Limb (tissue), 2 donors: ENCODE data around the gene CENPU.

Experiments used
- DNase-seq, 2 donors: peaks; one replicate each; pipeline ENCODE4 v3.0.0-alpha.2; 2016; ENCODE audit errors: extremely low spot score in 2 of 2

CENPU gene

DNA sequence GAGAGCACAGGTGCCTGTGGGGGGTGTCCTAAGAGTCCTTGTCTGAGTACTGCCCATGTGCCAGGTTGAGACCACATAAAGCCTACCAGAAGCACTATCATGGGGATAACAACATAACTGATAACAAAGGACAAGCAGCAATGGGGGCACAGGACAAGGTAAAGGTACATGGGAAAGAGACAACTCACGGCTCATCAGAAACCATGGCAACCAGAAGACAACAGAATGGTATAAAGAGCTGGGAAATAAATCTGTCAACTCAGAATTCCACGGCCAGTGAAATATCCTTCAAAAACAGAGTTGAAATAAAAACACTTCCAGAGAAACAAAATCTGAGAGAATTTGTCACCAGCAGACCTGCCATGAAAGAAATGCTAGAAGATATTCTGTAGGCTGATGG lies 20.0 kb downstream of the CENPU start:
- DNase-seq: no peak

DNA sequence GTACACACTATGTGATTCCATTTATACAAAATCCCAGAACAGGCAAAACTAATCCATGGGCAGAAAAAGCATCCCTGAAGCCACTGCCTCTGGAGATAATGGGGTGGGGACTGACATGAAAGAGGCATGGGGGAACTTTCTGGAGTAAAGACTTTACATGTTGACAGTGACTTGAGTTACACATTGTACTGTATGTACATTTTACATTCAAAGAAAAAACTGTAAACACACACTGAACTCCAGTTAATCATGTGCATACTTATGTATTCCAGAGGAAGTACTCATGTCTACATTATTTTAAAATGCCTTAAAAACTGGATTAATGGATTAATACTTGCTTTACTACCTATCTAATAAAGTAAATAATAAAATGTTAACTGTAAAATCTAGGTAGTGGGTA lies 21.6 kb downstream of the CENPU start:
- no peak for DNase-seq

- no peak for DNase-seq
These were observed 27.4 kb downstream of the CENPU start for GRCh38 chr4:184706453-184706852.

DNA sequence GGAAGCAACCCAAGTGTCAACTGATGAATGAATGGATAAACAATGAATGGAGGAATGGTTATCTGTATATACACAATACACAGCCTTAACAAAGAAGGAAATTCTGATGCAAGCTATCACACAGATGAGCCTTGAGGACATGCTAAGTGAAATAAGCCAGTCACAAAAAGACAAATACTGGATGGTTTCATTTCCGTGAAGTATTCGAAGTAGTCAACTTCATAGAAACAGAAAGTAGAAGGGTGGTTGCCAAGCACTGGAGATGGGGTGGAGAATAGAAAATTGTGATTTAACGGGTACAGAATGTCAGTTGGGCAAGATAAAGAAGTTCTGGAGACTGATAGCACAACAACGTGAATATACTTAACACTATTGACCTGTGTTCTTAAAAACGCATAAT lies 28.2 kb downstream of the CENPU start:
- no peak for DNase-seq

GRCh38 chr4:184702114-184702513 lies 31.8 kb downstream of the CENPU start:
- no peak for DNase-seq

- no peak for DNase-seq
These were observed 34.0 kb downstream of the CENPU start for GRCh38 chr4:184699941-184700340.

DNA sequence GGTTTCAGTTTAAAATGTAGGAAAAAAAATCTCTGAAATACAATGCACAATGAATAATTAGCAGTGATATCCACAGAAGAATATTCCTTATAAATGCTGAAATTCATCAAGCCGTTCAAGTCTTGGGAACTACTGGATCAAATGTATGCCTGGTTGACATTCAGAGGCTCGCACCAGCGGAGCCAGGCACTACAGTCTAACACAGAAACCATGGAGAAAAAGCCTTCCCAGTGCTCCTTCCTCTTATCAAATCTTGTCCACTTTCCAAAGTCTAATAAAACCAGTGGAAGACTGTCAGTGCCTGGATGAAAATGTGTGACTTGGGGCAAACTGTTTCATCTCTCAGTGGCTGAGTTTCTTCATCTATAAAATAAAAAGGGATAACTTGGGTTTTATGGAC lies 35.9 kb downstream of the CENPU start:
- no peak for DNase-seq

- DNase-seq: no peak
These were observed 38.6 kb downstream of the CENPU start for GRCh38 chr4:184695178-184695896.

GRCh38 chr4:184694412-184694956 lies 39.4 kb downstream of the CENPU start:
- DNase-seq: no peak

- no peak for DNase-seq
These were observed 40.8 kb downstream of the CENPU start for GRCh38 chr4:184693056-184693455.

DNA sequence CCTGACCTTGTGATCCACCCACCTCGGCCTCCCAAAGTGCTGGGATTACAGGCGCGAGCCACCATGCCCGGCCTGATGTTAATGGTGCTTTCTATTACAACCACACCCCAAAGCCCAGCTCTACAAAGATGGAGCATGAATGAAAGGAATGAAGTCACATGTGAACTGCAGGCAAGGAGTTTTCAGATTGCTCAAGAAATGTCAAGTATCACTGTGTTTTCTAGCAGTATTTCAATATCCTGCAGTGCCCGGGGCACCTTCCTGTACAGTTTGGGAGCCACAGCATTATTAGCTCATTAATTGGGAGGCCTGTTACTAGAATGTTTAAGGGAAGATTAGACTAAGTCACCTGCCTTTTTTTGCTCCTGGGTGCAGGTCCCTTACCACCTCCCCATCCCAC lies 44.2 kb downstream of the CENPU start:
- DNase-seq: no peak

DNA sequence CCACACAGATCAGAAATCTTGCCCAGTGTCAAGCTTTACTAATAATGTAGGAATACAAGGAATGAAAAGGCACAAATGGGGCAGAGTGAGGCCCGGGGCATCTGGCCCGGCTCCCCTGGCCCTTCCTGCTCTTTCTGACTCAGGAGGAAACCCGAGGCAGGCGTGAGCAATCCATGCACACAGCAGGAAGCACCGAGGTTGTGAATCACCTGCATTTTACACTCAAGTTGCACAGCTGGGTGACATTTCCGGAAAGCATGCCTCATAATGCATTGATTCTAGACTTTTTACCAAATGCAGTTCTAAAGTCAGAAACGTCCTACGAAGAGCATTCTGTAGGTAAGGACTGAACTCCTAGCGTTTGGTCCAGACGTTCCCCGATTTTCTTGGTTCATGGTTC lies 45.4 kb downstream of the CENPU start:
- no peak for DNase-seq

DNA sequence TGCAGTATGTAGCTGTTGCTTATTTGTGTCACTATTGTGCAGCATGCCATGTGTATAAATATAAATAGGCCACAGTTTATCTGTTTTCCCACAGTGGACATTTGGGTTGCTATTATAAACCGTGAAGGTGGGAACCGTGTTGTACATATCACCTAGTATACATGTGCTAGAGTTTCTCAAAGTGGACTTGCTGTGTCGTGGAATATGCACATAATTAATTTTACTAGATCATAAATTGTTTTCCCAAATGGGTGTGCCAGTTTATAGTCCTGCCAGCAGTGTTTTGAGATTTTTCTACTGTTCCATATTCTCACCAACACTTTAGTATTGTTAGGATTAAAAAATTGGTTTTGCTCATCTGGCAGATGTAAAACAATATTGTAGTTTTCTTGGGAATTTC lies 45.9 kb downstream of the CENPU start:
- no peak for DNase-seq

DNA sequence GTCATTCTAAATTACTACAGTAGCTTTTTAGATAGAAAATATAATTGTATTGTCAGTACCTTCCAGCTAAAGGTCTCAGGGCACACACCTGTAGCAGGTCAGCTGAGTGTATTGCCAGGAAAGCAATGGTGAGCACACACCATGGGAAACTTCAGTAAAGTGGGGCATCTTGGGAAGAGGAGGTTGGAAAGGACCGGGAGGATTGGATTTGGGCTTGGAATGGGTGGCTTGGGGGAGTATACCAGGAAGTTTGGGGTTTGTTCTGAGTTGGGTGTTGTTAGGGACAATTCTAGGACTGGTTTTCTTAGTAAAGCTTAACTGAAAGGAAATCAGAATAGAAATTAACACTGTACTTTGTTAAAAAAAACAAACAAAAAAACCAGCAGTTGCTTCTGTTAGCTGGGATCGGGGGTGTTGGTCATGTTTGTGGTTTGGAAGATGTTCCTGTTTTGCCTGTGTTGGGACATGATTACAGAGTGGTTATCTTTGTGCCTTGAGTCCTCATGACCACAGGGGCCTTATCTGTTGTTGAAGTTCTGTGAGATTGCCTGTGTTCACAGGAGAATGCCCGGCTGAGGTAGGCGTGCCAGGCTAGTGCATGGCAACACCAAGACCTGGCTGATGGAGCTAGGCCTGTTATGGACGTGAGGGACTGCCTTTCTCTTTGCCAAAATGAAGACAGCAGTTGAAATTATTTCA lies 49.3 kb downstream of the CENPU start:
- no peak for DNase-seq

- no peak for DNase-seq
These were observed 52.0 kb downstream of the CENPU start for GRCh38 chr4:184681916-184682315.

DNA sequence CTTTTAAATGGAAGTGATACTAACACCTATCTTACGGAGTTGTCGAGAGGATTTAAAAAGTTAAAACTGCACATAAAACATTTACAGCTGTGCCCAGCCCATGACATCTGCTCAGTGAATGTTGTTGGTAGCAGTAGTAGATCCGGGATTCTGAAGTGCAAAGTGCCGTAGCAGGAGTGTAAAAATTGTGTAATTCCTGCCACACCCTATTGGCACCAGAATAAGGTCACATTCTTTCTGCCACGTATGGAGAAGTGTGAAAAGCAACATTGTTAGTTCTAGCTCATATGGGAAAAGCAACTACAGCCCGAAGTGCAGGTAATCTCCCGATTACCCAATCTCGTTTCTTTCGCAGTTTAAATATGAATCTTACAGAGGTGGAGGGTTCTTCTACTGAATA lies 53.2 kb downstream of the CENPU start:
- DNase-seq: peak in 1 of 2 donors; percentile 20

DNA sequence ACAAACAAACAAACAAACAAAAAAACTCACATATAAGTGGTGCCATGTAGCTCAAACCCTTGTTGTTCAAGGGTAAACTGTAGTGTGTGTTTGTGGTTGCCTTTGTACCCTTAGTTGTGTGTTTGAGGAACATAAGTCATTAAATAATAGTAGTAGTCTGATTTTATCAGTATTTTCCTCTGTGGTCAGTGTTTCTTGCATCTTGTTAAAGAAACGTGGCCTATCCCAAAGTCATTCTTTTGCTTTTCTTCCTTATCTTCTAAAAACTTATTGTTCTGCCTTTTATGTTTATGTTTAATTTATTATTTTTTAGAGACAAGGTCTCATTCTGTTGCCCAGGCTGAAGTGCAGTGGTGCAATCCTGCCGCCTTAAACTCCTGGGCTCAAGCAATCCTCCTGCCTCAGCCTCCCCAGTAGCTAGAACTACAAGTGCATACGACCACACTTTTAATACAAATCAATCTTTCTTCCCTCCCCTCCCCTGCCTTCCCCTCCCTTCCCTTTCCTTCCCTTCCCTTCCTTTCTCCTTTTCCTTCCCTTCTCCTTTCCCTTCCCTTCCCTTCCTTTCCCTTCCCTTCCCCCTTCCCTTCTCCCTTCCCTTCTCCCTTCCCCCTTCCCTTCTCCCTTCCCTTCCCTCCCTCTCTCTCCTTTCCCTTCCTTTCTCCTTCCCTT lies 57.9 kb downstream of the CENPU start:
- no peak for DNase-seq

- no peak for DNase-seq
These were observed 58.9 kb downstream of the CENPU start for GRCh38 chr4:184675018-184675417.

DNA sequence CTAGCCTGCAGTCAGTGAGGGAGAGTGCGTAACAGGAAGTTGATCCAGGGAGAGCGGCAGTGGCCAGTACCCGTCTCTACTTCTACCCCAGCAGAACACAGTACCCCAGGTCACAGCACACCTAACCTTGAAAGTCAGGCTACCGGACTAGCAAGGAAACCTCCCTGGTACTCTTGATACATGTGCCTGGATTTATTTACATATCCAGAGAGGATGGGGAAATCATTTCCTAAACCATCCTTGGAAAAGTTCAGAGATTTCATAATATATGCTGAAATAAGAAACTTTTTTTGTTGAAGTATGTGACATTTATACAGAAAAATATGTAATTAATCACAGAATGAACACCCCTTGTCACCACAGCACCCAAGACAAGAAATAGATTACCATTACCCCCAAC lies 59.9 kb downstream of the CENPU start:
- no peak for DNase-seq

- no peak for DNase-seq
These were observed 61.2 kb downstream of the CENPU start for GRCh38 chr4:184672741-184673140.

DNA sequence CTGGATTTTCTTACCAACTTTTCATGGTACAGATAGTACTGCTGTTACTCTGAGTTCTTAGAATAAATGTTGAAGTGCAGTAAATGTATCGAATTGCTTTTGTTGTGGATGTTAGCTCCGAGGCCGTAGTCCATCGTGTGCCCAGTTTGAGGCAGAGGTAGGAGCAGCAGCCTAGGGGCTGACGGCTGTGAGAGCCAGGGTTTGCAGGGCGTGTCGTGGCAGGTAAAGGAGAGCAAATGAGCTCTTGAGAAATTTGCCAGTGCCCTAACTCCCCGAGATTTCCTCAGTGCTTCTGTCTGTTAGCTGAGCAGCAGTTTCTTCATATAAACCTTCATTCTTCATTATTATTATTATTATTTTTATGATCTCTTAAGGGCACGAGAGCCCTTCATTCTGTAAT lies 62.8 kb downstream of the CENPU start:
- DNase-seq: no peak

- no peak for DNase-seq
These were observed 64.6 kb downstream of the CENPU start for GRCh38 chr4:184669251-184669650.
